Measurements from ENCODE around the gene SLC16A10. TPM values are rescaled to one million over a fixed set of nuclear protein-coding genes. Genes with fewer than 3 reads are reported as not detected.

Gene SLC16A10
- total and polyA plus RNA-seq, 2 donors (not counting 3 experiments of a cell fraction or from before 2014, with no cell fraction given), result not detected

GRCh38 chr6:111205502-111205901 is 118.2 kb downstream of the SLC16A10 start:
- DNase-seq (ENCODE audit: low read depth, low spot score) (no peak), FAIRE-seq (no peak)
- intact Hi-C loops (cut with micrococcal nuclease), result no loop called here
- H3K27ac ChIP-seq (ENCODE audit: insufficient read depth, low read depth, low read length), result no peak overlapping the region
- no peak overlapping the region for H3K4me2 ChIP-seq (ENCODE audit: insufficient read depth, low read length)
- ChIA-PET CTCF (interaction anchor here (0.9 to 5.8 kb wide), 3 partner anchors 13 to 147 kb away, joined by 3 to 64 read pairs (median 3); no protein-coding TSS in a partner anchor), POLR2A (interaction anchor here (0.7 kb wide), 1 partner anchor 458 kb away, joined by 3 read pairs; no protein-coding TSS in a partner anchor)
- dilution Hi-C loops (cut with MboI; ENCODE audit: extremely low pct_ligation_motif_present, low sequenced_read_pairs), result no loop called here
- no peaks in the 10 kb centered on the region for H3K4me1 ChIP-seq (ENCODE audit: control insufficient read depth, extremely low read depth, insufficient read depth, low read length)
- peaks cover 2 to 8% of the 10 kb centered on the region in 2 experiments for H3K27me3 ChIP-seq (ENCODE audit: control insufficient read depth in 2 of 2, insufficient read depth in 2 of 2, low read length in 2 of 2)
- no peak overlapping the region for H3K4me3 ChIP-seq (replicated peaks in 1 of 3; ENCODE audit: insufficient read depth in 1 of 3, low read depth in 1 of 3, low read length in 3 of 3)
- H2AFZ ChIP-seq (ENCODE audit: low read depth, low read length), result no peak overlapping the region
- no peak overlapping the region for H3K9ac ChIP-seq (replicated peaks; ENCODE audit: extremely low read depth, insufficient read depth, low read length)
- H4K20me1 ChIP-seq (replicated peaks; ENCODE audit: control insufficient read depth, extremely low read depth, insufficient read depth, low read length), result no peaks in the 10 kb centered on the region
- no peaks in the 10 kb centered on the region for H3K9me1 ChIP-seq (replicated peaks; ENCODE audit: control insufficient read depth, extremely low read depth, insufficient read depth, low read length)
- no TSS peak for BruUV-seq (replicated peaks)
- H3K9me3 ChIP-seq (replicated peaks; ENCODE audit: control insufficient read depth, insufficient read depth, low read length), result no peaks in the 10 kb centered on the region
- no peak for TF ChIP-seq POLR2AphosphoS5 (IDR thresholded peaks at IDR 0.05; ENCODE audit: insufficient read depth, low read depth, low read length)
- TF ChIP-seq JUN (IDR thresholded peaks at IDR 0.05; ENCODE audit: borderline replicate concordance, insufficient read depth, insufficient read length, low read depth), result no peak
- no peak for TF ChIP-seq FOS (IDR thresholded peaks at IDR 0.05; ENCODE audit: borderline replicate concordance, insufficient read depth, low read length)
- TF ChIP-seq MYC (IDR thresholded peaks at IDR 0.05; ENCODE audit: low read depth, low read length), result no peak
- no peak for TF ChIP-seq POLR2A (IDR thresholded peaks at IDR 0.05; ENCODE audit: low read depth, low read length)
- TF ChIP-seq MAX (IDR thresholded peaks at IDR 0.05; ENCODE audit: insufficient read depth, insufficient read length), result no peak
- TF ChIP-seq GATA2 (IDR thresholded peaks at IDR 0.05; ENCODE audit: insufficient read depth, insufficient read length, low read depth, low read length), result no peak
- no peak for TF ChIP-seq EZH2 (IDR thresholded peaks at IDR 0.05; ENCODE audit: borderline replicate concordance, low read depth, low read length, severe bottlenecking)
- no peak for TF ChIP-seq CTCF (IDR thresholded peaks at IDR 0.05; ENCODE audit: extremely low read depth in 1 of 2, insufficient read depth in 1 of 2, low read depth in 1 of 2, low read length in 2 of 2)
- no peaks in the 10 kb centered on the region for H3K36me3 ChIP-seq (ENCODE audit: control insufficient read depth in 2 of 2, extremely low read depth in 1 of 2, insufficient read depth in 2 of 2, low read length in 2 of 2)
- H3K79me2 ChIP-seq (ENCODE audit: control insufficient read depth, insufficient read depth, low read length), result no peaks in the 10 kb centered on the region

All from endothelial cell of umbilical vein (primary cell).